HepG2 (cell line): ENCODE results near the gene WDR3. TPM values are rescaled to one million over a fixed set of nuclear protein-coding genes. Genes with fewer than 3 reads are reported as not detected.
A peak's percentile ranks its signal among the peaks of the same experiment; 100 is the strongest.

Experiments
- HNRNPH1 ChIP-seq: fragments of 200-400 bp; formaldehyde crosslinking; optimal IDR thresholded peaks from 2 replicates; pipeline ENCODE3; 2017; ENCODE audit warnings: mild to moderate bottlenecking, low read depth, low read length
- IKZF1 ChIP-seq: fragments of 450-650 bp; IDR thresholded peaks from 2 replicates; pipeline ENCODE4 v1.7.1; 2016
- NFATC3 ChIP-seq: sonication (generic); formaldehyde crosslinking; IDR thresholded peaks from 2 replicates; pipeline ENCODE4 v1.5.1; 2020; ENCODE audit warnings: mild to moderate bottlenecking, missing genetic modification reagents
- SAFB2 ChIP-seq: sonication (generic); formaldehyde crosslinking; IDR thresholded peaks from 2 replicates; pipeline ENCODE4 v1.5.1; 2020; ENCODE audit warnings: missing genetic modification reagents, low read depth, mild to moderate bottlenecking, borderline replicate concordance
- TBX3 ChIP-seq: fragments of 450-650 bp; IDR thresholded peaks from 2 replicates; pipeline ENCODE4 v1.6.1; 2017; ENCODE audit warnings: antibody characterized with exemption, mild to moderate bottlenecking, inconsistent platforms, borderline replicate concordance
- U2AF2 ChIP-seq: fragments of 200-400 bp; formaldehyde crosslinking; IDR thresholded peaks from 2 replicates; pipeline ENCODE4 v1.6.1; 2017; ENCODE audit warnings: low read depth, mild to moderate bottlenecking, low read length
- ZBTB26 ChIP-seq: IDR thresholded peaks from 2 replicates; pipeline ENCODE4 v1.6.1; 2016; ENCODE audit warnings: missing compliant biosample characterization, missing genetic modification reagents, borderline replicate concordance
- ZBTB7A ChIP-seq: sonication (generic); formaldehyde crosslinking; IDR thresholded peaks from 2 replicates; pipeline ENCODE4 v1.8.0; 2022; ENCODE audit warnings: mild to moderate bottlenecking, missing genetic modification reagents
- ZKSCAN5 ChIP-seq: sonication (generic); formaldehyde crosslinking; IDR thresholded peaks from 2 replicates; pipeline ENCODE4 v1.5.1; 2020; ENCODE audit warnings: mild to moderate bottlenecking, missing genetic modification reagents
- ZNF253 ChIP-seq: sonication (generic); formaldehyde crosslinking; IDR thresholded peaks from 2 replicates; pipeline ENCODE4 v1.8.0; 2022; ENCODE audit warnings: mild to moderate bottlenecking, missing genetic modification reagents, borderline replicate concordance
- ZNF326 ChIP-seq: sonication (generic); formaldehyde crosslinking; IDR thresholded peaks from 2 replicates; pipeline ENCODE4 v1.4.0; 2020; ENCODE audit warnings: missing genetic modification reagents, borderline replicate concordance
- ZNF331 ChIP-seq: sonication (generic); formaldehyde crosslinking; IDR thresholded peaks from 2 replicates; pipeline ENCODE4 v1.4.0; 2020; ENCODE audit warnings: missing genetic modification reagents
- ZNF496 ChIP-seq: sonication (generic); formaldehyde crosslinking; IDR thresholded peaks from 2 replicates; pipeline ENCODE4 v1.8.1; 2023; ENCODE audit warnings: mild to moderate bottlenecking, moderate library complexity, missing genetic modification reagents; ENCODE audit not compliant: insufficient replicate concordance
- ZNF558 ChIP-seq: sonication (generic); formaldehyde crosslinking; IDR thresholded peaks from 2 replicates; pipeline ENCODE4 v1.9.0; 2022; ENCODE audit warnings: mild to moderate bottlenecking, missing genetic modification reagents, borderline replicate concordance
- ZNF574 ChIP-seq: sonication (generic); formaldehyde crosslinking; IDR thresholded peaks from 2 replicates; pipeline ENCODE4 v1.4.0; 2020; ENCODE audit warnings: missing genetic modification reagents
- ZNF614 ChIP-seq: IDR thresholded peaks from 2 replicates; pipeline ENCODE4 v1.6.1; 2018; ENCODE audit warnings: missing biosample characterization, missing genetic modification reagents, inconsistent platforms, borderline replicate concordance
- ZNF687 ChIP-seq: sonication (generic); formaldehyde crosslinking; IDR thresholded peaks from 2 replicates; pipeline ENCODE4 v1.5.1; 2020; ENCODE audit warnings: mild to moderate bottlenecking, missing genetic modification reagents, moderate library complexity
- ZNF704 ChIP-seq: sonication (generic); formaldehyde crosslinking; IDR thresholded peaks from 2 replicates; pipeline ENCODE4 v1.8.1; 2023; ENCODE audit warnings: mild to moderate bottlenecking, inconsistent platforms, moderate library complexity, missing genetic modification reagents, borderline replicate concordance
- ZNF777 ChIP-seq: sonication (generic); formaldehyde crosslinking; IDR thresholded peaks from 2 replicates; pipeline ENCODE4 v1.4.0; 2020; ENCODE audit warnings: missing genetic modification reagents
- ZNF850 ChIP-seq: sonication (generic); formaldehyde crosslinking; conservative IDR thresholded peaks from 2 replicates; pipeline ENCODE4 v1.9.0; 2021; ENCODE audit warnings: mild to moderate bottlenecking, missing genetic modification reagents
- polyA plus RNA-seq, 8 experiments: library from polyadenylated mRNA; depleted of rRNA in 3 of 8; stranded (reverse) in 7 of 8; unstranded in 1 of 8; fragments of >200 nt; fragmentation: Illumina TruSeq in 4 of 8; extraction: Trizol in 4 of 8; gene quantifications; 2 replicates each; pipeline versions ENCODE4 v1.2.1 to v1.2.3, GENCODE V29; 2011 to 2016; ENCODE audit warnings: low read depth in 4 of 8, missing spikeins in 1 of 8, mixed read lengths in 1 of 8; ENCODE audit not compliant: insufficient read depth in 1 of 8
- total RNA-seq, 5 experiments: library from RNA; depleted of rRNA; stranded (reverse); fragments of >200 nt; fragmentation: Illumina TruSeq; extraction: Trizol; gene quantifications; 2 replicates each; pipeline ENCODE4 v1.2.3, GENCODE V29; 2016; ENCODE audit warnings: low read depth in 1 of 5

WDR3 gene
- total and polyA plus RNA-seq, 2 of the 13 experiments (the other 11 are each of a cell fraction or from before 2014, with no cell fraction given) = 15.9 to 55.5 TPM

- TF ChIP-seq ZNF574 (CRISPR knock-in tag) (peak; percentile 81), ZNF326 (no peak), ZNF777 (CRISPR knock-in tag) (0 out of 2 replicates have a peak, but pooled peaks have one; percentile 1), NFATC3 (CRISPR knock-in tag) (peak; percentile 62; the same call in 1 of the 2 replicates), ZNF704 (CRISPR knock-in tag) (no peak), ZNF253 (no peak), ZNF614 (CRISPR knock-in tag) (peak; percentile 48; the same call in 1 of the 2 replicates), ZNF331 (CRISPR knock-in tag) (no peak), ZNF558 (CRISPR knock-in tag) (peak; percentile 36; the same call in 1 of the 2 replicates), HNRNPH1 (no peak), ZNF687 (CRISPR knock-in tag) (peak; percentile 88), ZNF496 (CRISPR knock-in tag) (no peak), ZBTB26 (CRISPR knock-in tag) (peak; percentile 14; the same call in 1 of the 2 replicates), ZNF850 (CRISPR knock-in tag) (no peak), ZKSCAN5 (CRISPR knock-in tag) (peak; percentile 75; the same call in 1 of the 2 replicates), TBX3 (no peak), IKZF1 (no peak), U2AF2 (no peak), ZBTB7A (CRISPR knock-in tag) (no peak), SAFB2 (CRISPR knock-in tag) (peak; percentile 24; the same call in 1 of the 2 replicates)
Measured at GRCh38 chr1:117929343-117930172, at the start of gene WDR3, which contains the start of gene GDAP2 (continued).
